Measurements from ENCODE around the gene SDCCAG8. TPM values are rescaled to one million over a fixed set of nuclear protein-coding genes. Genes with fewer than 3 reads are reported as not detected.

The SDCCAG8 gene
- total RNA-seq, 4 donors from 2014 or later = 30.3 to 131 (median 55.4) TPM

DNA sequence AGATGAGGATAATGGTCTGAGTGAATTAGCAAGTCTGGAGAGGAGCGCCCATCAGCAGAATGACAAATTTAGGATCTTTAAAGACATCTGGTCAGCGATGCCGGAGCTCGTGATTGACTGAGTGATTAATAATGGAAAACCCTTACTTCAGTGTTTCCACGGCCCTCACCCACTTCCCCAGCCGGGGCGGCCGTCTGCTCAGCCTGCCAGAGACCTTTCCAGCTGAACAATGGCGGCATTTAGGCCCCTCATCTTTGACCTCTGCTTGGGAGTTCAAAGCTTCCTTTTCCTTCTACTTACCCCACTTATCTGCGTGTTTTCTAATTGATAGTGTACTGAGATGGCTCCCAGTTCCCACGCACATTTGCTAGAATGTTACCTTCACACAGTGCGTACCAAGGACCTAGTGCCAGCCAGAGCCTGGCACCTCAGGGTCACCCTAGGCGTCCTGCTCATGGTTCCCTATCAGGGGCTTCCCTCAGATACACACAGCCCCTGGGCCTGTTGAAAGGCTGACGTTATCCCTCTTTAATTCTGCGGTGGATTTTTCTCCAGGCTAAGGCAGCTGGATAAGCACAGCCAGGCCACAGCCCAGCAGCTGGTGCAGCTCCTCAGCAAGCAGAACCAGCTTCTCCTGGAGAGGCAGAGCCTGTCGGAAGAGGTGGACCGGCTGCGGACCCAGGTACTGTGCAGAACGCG, 232.8 kb downstream of the SDCCAG8 start:
- no peaks in the 10 kb centered on the region for H3K9me3 ChIP-seq

GRCh38 chr1:243489158-243489527, 233.3 kb downstream of the SDCCAG8 start:
- no peak overlapping the region for H3K4me3 ChIP-seq
- H3K4me1 ChIP-seq = no peaks in the 10 kb centered on the region
- DNase-seq = no peak
- H3K27ac ChIP-seq = no peak overlapping the region
- H3K9me3 ChIP-seq = no peaks in the 10 kb centered on the region
- H3K36me3 ChIP-seq = no peaks in the 10 kb centered on the region
- no peaks in the 10 kb centered on the region for H3K27me3 ChIP-seq
- TF ChIP-seq, protein P1, sequence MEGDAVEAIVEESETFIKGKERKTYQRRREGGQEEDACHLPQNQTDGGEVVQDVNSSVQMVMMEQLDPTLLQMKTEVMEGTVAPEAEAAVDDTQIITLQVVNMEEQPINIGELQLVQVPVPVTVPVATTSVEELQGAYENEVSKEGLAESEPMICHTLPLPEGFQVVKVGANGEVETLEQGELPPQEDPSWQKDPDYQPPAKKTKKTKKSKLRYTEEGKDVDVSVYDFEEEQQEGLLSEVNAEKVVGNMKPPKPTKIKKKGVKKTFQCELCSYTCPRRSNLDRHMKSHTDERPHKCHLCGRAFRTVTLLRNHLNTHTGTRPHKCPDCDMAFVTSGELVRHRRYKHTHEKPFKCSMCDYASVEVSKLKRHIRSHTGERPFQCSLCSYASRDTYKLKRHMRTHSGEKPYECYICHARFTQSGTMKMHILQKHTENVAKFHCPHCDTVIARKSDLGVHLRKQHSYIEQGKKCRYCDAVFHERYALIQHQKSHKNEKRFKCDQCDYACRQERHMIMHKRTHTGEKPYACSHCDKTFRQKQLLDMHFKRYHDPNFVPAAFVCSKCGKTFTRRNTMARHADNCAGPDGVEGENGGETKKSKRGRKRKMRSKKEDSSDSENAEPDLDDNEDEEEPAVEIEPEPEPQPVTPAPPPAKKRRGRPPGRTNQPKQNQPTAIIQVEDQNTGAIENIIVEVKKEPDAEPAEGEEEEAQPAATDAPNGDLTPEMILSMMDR (IDR thresholded peaks at IDR 0.05) = no peak
- TF ChIP-seq POLR2A (IDR thresholded peaks at IDR 0.05) = no peak

More for the DNA sequence above, 232.8 kb downstream of the SDCCAG8 start:
- no peak overlapping the region for H3K27ac ChIP-seq
- TF ChIP-seq, protein P1 (IDR thresholded peaks at IDR 0.05) = no peak
- TF ChIP-seq POLR2A (IDR thresholded peaks at IDR 0.05) = no peak
- no peaks in the 10 kb centered on the region for H3K4me1 ChIP-seq
- H3K27me3 ChIP-seq = no peaks in the 10 kb centered on the region
- no peak overlapping the region for H3K4me3 ChIP-seq
- H3K36me3 ChIP-seq = no peaks in the 10 kb centered on the region
- DNase-seq = no peak

DNA sequence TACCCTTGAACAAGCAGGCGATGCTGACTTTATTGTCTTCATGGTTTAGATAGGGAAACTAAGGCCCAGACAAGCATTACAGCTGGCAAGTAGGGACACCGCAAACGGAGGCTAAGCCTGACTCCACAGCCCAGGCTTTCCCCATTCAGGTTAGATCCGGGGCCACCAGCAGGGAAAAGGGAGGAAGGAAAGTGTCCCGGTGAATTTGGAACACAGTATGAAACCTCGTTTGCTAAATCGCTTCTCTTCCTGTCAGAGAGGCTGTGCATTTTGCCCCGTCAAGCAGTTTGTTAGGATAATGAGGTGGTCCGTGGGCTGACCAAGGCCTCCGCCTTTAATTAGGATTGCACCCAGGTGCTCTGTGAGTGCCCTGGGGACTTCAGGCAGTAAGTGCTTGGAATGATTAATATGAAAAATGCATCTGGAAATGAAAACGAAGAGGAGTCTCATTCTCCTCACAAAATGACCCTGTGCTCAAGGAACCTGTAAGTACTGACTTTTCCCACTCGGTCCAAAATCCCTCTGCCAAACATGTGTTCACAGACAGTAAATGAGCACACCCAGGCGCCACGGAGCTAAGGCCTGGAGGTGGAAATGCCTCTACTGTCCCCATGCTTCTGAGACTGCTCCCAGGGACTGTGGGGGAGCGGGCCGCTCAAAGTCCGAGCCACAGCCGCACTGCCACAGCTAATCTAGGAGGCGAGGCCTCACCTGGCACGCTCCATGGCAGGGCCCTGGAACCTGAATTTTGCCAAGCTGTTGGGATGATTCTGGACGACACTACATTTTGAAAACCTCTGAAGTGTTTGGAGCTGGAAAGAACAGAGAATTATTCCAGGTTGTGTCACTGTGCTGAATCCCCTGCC, 234.1 kb downstream of the SDCCAG8 start:
- no peaks in the 10 kb centered on the region for H3K36me3 ChIP-seq
- H3K27ac ChIP-seq = no peak overlapping the region
- H3K27me3 ChIP-seq = no peaks in the 10 kb centered on the region
- H3K4me3 ChIP-seq = no peak overlapping the region
- no peak for DNase-seq
- no peak for TF ChIP-seq POLR2A (IDR thresholded peaks at IDR 0.05)
- TF ChIP-seq, protein P1 (IDR thresholded peaks at IDR 0.05) = no peak
- H3K9me3 ChIP-seq = no peaks in the 10 kb centered on the region
- H3K4me1 ChIP-seq = no peaks in the 10 kb centered on the region

DNA sequence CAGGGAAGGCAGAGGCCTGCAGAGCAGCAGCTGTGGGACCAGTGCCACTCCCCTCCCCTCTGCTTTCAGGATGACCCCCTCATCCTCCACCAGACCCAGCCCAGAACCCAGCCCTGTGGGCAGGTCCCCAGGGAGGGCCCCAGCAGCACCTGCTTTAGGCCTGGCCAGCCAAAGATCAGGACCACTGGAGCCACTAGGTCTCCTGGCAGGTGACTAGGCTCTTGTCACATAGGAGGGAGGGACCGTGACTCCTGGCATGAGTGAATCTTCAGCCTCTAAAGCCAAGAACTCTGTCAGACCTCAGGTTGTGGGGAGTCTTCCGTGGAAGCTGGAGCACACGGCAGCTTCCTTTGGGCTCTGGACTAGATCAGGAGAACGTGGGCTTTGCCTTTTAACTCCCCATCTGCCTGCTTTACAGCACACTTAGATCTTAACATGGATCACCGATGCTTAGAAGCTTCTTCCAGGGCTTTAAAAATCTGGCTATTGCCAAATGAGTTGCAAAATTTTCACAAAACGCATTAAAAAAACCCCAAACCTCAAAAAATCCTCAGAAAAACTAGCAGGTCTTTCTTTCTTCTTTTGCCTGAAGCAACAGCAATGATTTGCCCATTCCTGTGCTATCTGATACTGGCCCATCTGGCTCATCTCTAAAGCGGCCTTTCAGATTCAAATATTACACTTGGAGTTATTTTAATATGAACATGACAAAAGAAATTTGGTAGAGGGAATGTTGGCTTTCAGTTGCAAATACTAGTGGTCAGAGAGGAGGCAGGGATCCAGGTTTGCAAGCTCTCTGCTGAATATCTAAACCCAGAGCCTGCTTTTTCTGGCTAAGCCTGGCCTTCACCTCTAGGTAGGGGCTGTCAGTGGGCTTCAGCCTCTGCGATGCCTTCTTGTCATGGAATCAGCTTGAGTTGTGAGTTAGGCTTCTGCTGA, 235.2 kb downstream of the SDCCAG8 start:
- no peak for DNase-seq
- Histone ChIP-seq H3K27ac (no peak overlapping the region), H3K4me1 (peaks cover 0 to 7% (median 0%) of the 10 kb centered on the region in 4 donors), H3K9me3 (no peaks in the 10 kb centered on the region), H3K36me3 (no peaks in the 10 kb centered on the region), H3K4me3 (no peak overlapping the region), H3K27me3 (no peaks in the 10 kb centered on the region)
- TF ChIP-seq POLR2A (IDR thresholded peaks at IDR 0.05) = no peak
- TF ChIP-seq, protein P1 (IDR thresholded peaks at IDR 0.05) = no peak

Data from Peyer's patch (tissue), 4 donors.